Ovary (tissue), 3 donors: ENCODE results near the gene FOXD4L3.
"Not testable (repeated sequence)": the region's sequence is repeated elsewhere in the genome, so short reads cannot be mapped to it uniquely, and the experiment has no call there.

Source experiments
- EP300 ChIP-seq: sonication (generic); formaldehyde crosslinking; IDR thresholded peaks from one replicate; pipeline ENCODE4 v1.6.1; 2017; ENCODE audit warnings: antibody characterized with exemption
- POLR2A ChIP-seq: fragments of 450-650 bp; IDR thresholded peaks from one replicate; pipeline ENCODE4 v1.6.1; 2017; ENCODE audit warnings: antibody characterized with exemption, mild to moderate bottlenecking, moderate library complexity
- TF ChIP-seq, protein P1 (sequence below), 3 donors: fragments of 450-650 bp in 2 of 3; fragments of 200-600 bp in 1 of 3; IDR thresholded peaks; one replicate each; pipeline versions ENCODE4 v1.5.1 to v1.8.0; 2016 to 2022; ENCODE audit warnings: antibody characterized with exemption in 3 of 3, mild to moderate bottlenecking in 1 of 3
- donor health status: DM: no; HTN: no; CAD: no.

DNA sequence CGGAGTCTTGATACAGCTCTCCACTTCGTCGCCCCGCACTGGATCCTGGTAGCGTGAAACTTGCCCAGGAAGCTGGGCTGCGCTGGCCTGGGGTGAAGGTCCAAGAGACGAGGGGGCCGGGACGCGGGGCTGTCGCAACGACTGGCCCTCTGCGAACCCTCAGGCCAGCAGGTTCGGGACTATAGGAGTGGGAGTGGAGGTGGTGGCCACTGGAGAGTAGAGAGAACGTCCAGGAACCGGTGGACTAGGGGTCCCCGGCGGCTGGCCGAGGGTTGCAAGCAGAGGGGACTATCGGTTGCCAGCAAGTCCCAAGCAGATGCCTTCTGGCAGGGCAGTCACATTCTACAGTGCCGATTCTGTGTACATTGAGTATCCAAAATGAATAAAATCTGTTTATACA lies 5.0 kb downstream of the FOXD4L3 start:
- not testable (repeated sequence) for TF ChIP-seq POLR2A, EP300
- TF ChIP-seq, protein P1, sequence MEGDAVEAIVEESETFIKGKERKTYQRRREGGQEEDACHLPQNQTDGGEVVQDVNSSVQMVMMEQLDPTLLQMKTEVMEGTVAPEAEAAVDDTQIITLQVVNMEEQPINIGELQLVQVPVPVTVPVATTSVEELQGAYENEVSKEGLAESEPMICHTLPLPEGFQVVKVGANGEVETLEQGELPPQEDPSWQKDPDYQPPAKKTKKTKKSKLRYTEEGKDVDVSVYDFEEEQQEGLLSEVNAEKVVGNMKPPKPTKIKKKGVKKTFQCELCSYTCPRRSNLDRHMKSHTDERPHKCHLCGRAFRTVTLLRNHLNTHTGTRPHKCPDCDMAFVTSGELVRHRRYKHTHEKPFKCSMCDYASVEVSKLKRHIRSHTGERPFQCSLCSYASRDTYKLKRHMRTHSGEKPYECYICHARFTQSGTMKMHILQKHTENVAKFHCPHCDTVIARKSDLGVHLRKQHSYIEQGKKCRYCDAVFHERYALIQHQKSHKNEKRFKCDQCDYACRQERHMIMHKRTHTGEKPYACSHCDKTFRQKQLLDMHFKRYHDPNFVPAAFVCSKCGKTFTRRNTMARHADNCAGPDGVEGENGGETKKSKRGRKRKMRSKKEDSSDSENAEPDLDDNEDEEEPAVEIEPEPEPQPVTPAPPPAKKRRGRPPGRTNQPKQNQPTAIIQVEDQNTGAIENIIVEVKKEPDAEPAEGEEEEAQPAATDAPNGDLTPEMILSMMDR (IDR thresholded peaks at IDR 0.05), result not testable (repeated sequence)
